BLaER1 (cell line): ENCODE measurements around the gene OSBPL2.

Experiments
- H3K27ac ChIP-seq: shearing (Covaris generic); formaldehyde crosslinking; 2 replicates; pipeline ENCODE4 v1.8.1; 2022
- H3K27me3 ChIP-seq: shearing (Covaris generic); formaldehyde crosslinking; 2 replicates; pipeline ENCODE4 v1.8.1; 2022
- H3K36me3 ChIP-seq: shearing (Covaris generic); formaldehyde crosslinking; 2 replicates; pipeline ENCODE4 v1.8.1; 2022
- H3K4me1 ChIP-seq: shearing (Covaris generic); formaldehyde crosslinking; 2 replicates; pipeline ENCODE4 v1.8.1; 2022
- H3K4me2 ChIP-seq: shearing (Covaris generic); formaldehyde crosslinking; 2 replicates; pipeline ENCODE4 v1.8.1; 2022
- H3K4me3 ChIP-seq: shearing (Covaris generic); formaldehyde crosslinking; 2 replicates; pipeline ENCODE4 v1.8.1; 2022
- H3K9ac ChIP-seq: shearing (Covaris generic); formaldehyde crosslinking; 2 replicates; pipeline ENCODE4 v1.8.1; 2022
- H3K9me3 ChIP-seq: shearing (Covaris generic); formaldehyde crosslinking; 2 replicates; pipeline ENCODE4 v1.8.1; 2022
- H4K20me1 ChIP-seq: shearing (Covaris generic); formaldehyde crosslinking; 2 replicates; pipeline ENCODE4 v1.8.1; 2022
- Cebpa-rat ChIP-seq: shearing (Covaris generic); IDR thresholded peaks from 2 replicates; pipeline ENCODE4 v1.8.1; 2022

The OSBPL2 gene

DNA sequence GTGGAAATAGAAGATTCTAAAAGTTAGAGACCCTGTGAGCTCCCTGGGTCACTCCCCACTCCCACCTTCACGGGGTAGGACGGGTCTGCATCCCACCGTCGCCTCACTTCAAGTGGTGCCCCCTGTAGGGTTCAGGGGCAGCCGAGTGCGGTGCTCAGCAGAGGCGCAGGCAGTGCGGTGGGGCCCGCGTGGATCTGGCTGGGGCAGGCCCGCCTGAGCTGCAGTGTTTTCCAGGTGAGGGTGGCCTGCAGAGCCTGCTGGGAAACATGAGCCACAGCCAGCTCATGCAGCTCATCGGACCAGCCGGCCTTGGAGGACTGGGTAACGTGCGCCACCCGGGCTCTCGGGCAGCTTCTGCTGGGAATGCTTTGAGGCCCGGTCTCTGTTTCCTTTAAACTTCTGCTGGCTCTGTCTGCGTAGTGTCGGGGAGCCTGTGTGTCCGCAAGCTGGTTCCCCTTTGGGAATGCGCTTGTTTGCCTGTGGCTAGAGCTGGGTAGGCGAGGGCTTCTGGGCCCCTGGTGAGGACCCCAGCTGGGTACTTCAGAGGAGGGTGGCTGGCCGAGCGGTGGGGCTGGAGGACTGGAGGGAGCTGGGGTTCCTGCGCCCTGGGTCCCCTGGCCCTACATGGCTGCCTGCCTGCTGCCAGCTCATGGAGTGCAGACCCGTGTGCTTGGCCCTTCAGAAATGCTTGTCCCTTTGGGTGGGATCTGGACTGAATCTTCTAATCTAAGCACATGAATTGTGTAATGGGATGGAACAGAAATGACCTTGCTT lies 68.3 kb downstream of the OSBPL2 start:
- Histone ChIP-seq H3K4me3 (no peak overlapping the region), H3K9me3 (no peaks in the 10 kb centered on the region), H3K27ac (no peak overlapping the region), H3K36me3 (peaks cover 75% of the 10 kb centered on the region), H4K20me1 (peaks cover 57% of the 10 kb centered on the region), H3K4me1 (peaks cover 27% of the 10 kb centered on the region), H3K27me3 (no peaks in the 10 kb centered on the region), H3K4me2 (no peak overlapping the region), H3K9ac (no peak overlapping the region)
- TF ChIP-seq Cebpa-rat = no peak

GRCh38 chr20:62307226-62308101 lies 69.1 kb downstream of the OSBPL2 start:
- H3K4me1 ChIP-seq = peaks cover 26% of the 10 kb centered on the region
- H3K4me3 ChIP-seq = no peak overlapping the region
- no peaks in the 10 kb centered on the region for H3K9me3 ChIP-seq
- H3K4me2 ChIP-seq = no peak overlapping the region
- H4K20me1 ChIP-seq = peaks cover 57% of the 10 kb centered on the region
- H3K27me3 ChIP-seq = no peaks in the 10 kb centered on the region
- no peak for TF ChIP-seq Cebpa-rat
- H3K9ac ChIP-seq = no peak overlapping the region
- peaks cover 82% of the 10 kb centered on the region for H3K36me3 ChIP-seq
- H3K27ac ChIP-seq = no peak overlapping the region

GRCh38 chr20:62308102-62308822 lies 69.9 kb downstream of the OSBPL2 start:
- no peak overlapping the region for H3K4me2 ChIP-seq
- no peak overlapping the region for H3K27ac ChIP-seq
- H3K4me1 ChIP-seq = peaks cover 26% of the 10 kb centered on the region
- no peak for TF ChIP-seq Cebpa-rat
- no peak overlapping the region for H3K9ac ChIP-seq
- H3K36me3 ChIP-seq = peaks cover 89% of the 10 kb centered on the region
- no peak overlapping the region for H3K4me3 ChIP-seq
- peaks cover 54% of the 10 kb centered on the region for H4K20me1 ChIP-seq
- H3K27me3 ChIP-seq = no peaks in the 10 kb centered on the region
- no peaks in the 10 kb centered on the region for H3K9me3 ChIP-seq

DNA sequence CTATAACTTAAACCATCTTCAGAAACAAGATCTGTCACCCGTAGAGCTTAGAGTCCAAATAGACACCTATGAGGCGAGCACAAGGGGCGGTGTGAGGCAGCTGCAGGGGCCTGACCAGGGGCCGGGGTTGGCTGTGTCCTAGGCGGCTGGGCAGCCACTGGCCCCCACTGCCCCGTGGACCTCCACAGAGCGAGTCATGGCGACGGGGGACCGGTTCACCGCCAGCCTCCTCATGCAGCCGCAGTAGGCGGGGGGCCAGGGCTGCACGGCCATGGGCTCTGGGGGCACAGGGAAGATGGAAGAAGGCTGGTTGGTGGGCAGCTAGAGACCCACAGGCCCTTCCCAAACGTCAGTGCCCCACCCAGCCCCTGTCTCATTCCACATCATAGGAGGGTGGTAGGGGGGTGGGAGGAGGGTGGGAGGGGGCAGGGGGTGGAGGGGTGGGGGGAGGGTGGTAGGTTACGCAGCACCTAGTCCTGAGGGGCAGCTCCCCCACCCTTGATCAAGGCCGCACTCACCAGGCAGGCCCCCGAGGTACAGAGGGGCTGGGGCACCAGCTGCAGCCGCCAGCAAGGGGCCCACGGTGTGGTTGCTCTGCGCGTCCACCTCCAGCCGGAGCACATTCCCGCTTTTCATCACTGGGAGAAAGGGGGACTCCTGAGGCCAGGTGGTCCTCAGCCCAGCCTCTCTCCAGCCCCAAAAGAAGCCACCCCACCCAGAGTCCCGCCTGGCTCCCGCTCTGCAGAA lies 71.0 kb downstream of the OSBPL2 start:
- H4K20me1 ChIP-seq = peaks cover 43% of the 10 kb centered on the region
- no peak overlapping the region for H3K9ac ChIP-seq
- no peak overlapping the region for H3K4me2 ChIP-seq
- no peak overlapping the region for H3K27ac ChIP-seq
- H3K36me3 ChIP-seq = peaks cover 96% of the 10 kb centered on the region
- H3K4me1 ChIP-seq = peaks cover 18% of the 10 kb centered on the region
- no peak for TF ChIP-seq Cebpa-rat
- H3K9me3 ChIP-seq = no peaks in the 10 kb centered on the region
- no peak overlapping the region for H3K4me3 ChIP-seq
- H3K27me3 ChIP-seq = no peaks in the 10 kb centered on the region

- Histone ChIP-seq H3K4me3 (no peak overlapping the region), H3K27ac (no peak overlapping the region), H3K4me2 (no peak overlapping the region), H4K20me1 (peaks cover 35% of the 10 kb centered on the region), H3K27me3 (no peaks in the 10 kb centered on the region), H3K9ac (no peak overlapping the region), H3K36me3 (peaks cover 96% of the 10 kb centered on the region), H3K4me1 (peaks cover 10% of the 10 kb centered on the region), H3K9me3 (no peaks in the 10 kb centered on the region)
- TF ChIP-seq Cebpa-rat = no peak
Measured at GRCh38 chr20:62309947-62310756, 71.8 kb downstream of the OSBPL2 start.

DNA sequence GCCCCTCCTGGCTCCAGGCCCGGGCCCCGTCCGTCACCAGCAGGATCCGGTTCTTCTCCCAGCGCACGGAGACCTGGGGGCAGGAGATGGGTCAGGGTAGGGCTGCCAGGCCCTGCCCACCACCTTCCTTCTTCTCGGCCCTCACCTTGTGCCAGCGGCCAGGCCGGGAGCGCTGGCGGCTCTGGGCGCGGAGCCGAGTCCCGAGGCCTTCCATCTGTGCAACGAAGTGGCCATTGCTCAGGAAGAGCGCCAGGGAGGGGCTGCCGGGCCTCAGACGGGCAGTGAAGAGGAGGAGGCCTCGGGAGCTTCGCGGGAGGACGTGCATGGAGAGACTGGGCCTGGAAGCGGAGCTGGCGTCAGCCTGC lies 72.4 kb downstream of the OSBPL2 start:
- H3K4me2 ChIP-seq = no peak overlapping the region
- H3K36me3 ChIP-seq = peaks cover 96% of the 10 kb centered on the region
- H3K27ac ChIP-seq = no peak overlapping the region
- no peak overlapping the region for H3K4me3 ChIP-seq
- no peaks in the 10 kb centered on the region for H3K9me3 ChIP-seq
- no peak for TF ChIP-seq Cebpa-rat
- peaks cover 30% of the 10 kb centered on the region for H4K20me1 ChIP-seq
- H3K27me3 ChIP-seq = no peaks in the 10 kb centered on the region
- H3K4me1 ChIP-seq = peaks cover 4% of the 10 kb centered on the region
- no peak overlapping the region for H3K9ac ChIP-seq

GRCh38 chr20:62311150-62311549 lies 72.8 kb downstream of the OSBPL2 start:
- no peak overlapping the region for H3K9ac ChIP-seq
- H3K4me1 ChIP-seq = no peaks in the 10 kb centered on the region; the same call in 1 of the 2 replicates
- H3K36me3 ChIP-seq = peaks cover 96% of the 10 kb centered on the region
- no peak for TF ChIP-seq Cebpa-rat
- H3K4me2 ChIP-seq = no peak overlapping the region
- no peak overlapping the region for H3K27ac ChIP-seq
- no peaks in the 10 kb centered on the region for H3K27me3 ChIP-seq
- peaks cover 25% of the 10 kb centered on the region for H4K20me1 ChIP-seq
- no peak overlapping the region for H3K4me3 ChIP-seq
- H3K9me3 ChIP-seq = no peaks in the 10 kb centered on the region

- Histone ChIP-seq H3K4me3 (no peak overlapping the region), H3K27me3 (no peaks in the 10 kb centered on the region), H3K9me3 (no peaks in the 10 kb centered on the region), H3K9ac (no peak overlapping the region), H3K4me1 (no peaks in the 10 kb centered on the region), H3K27ac (no peak overlapping the region), H3K4me2 (no peak overlapping the region), H3K36me3 (peaks cover 96% of the 10 kb centered on the region), H4K20me1 (peaks cover 16% of the 10 kb centered on the region)
- TF ChIP-seq Cebpa-rat = no peak
Measured at GRCh38 chr20:62311832-62312661, 73.7 kb downstream of the OSBPL2 start.
